NT2/D1 (cell line): ENCODE results near the gene DUSP28.

Experiments used
- SUZ12 ChIP-seq: IDR thresholded peaks from 2 replicates; pipeline ENCODE4 v1.6.1; 2011; ENCODE audit not compliant: insufficient read length, insufficient read depth; ENCODE audit errors: extremely low read depth
- YY1 ChIP-seq: IDR thresholded peaks from 2 replicates; pipeline ENCODE4 v1.6.1; 2011; ENCODE audit not compliant: insufficient read length, insufficient read depth
- ZNF274 ChIP-seq: IDR thresholded peaks from 2 replicates; pipeline ENCODE4 v1.6.1; 2011; ENCODE audit warnings: mild to moderate bottlenecking, low read depth, low read length

- TF ChIP-seq ZNF274 (no peak), YY1 (no peak), SUZ12 (no peak)
These were observed 3.9 kb downstream of the DUSP28 start for GRCh38 chr2:240563951-240564560.
